22Rv1 (cell line): ENCODE results near the gene CPNE4.

Experiments used
- ZFX ChIP-seq: fragments of 450-650 bp; IDR thresholded peaks from 2 replicates; pipeline ENCODE4 v1.6.1; 2017; ENCODE audit warnings: antibody characterized with exemption, borderline replicate concordance
- TF ChIP-seq, protein P1 (sequence below): fragments of 450-650 bp; IDR thresholded peaks from 2 replicates; pipeline ENCODE4 v1.5.1; 2017; ENCODE audit warnings: mild to moderate bottlenecking

DNA sequence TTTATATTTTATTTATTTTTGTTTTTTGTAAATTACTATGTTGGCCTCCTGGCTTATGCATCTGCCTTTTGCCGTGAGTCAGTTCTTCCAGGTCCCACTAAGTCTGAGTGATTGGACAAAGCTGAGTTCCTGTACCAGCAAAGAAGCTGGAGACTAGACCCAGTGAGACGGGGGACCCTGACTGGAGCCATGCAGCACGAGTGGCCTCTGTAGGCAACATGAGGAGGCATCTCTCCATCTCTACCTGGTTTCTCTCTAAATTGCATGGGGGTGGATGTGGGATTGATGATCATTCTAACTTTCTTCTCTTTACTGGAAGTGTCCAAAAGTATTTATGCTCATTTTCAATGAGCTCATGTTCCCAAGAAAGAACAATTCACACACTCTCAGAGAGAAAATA lies 376.7 kb downstream of the CPNE4 start:
- TF ChIP-seq, protein P1, sequence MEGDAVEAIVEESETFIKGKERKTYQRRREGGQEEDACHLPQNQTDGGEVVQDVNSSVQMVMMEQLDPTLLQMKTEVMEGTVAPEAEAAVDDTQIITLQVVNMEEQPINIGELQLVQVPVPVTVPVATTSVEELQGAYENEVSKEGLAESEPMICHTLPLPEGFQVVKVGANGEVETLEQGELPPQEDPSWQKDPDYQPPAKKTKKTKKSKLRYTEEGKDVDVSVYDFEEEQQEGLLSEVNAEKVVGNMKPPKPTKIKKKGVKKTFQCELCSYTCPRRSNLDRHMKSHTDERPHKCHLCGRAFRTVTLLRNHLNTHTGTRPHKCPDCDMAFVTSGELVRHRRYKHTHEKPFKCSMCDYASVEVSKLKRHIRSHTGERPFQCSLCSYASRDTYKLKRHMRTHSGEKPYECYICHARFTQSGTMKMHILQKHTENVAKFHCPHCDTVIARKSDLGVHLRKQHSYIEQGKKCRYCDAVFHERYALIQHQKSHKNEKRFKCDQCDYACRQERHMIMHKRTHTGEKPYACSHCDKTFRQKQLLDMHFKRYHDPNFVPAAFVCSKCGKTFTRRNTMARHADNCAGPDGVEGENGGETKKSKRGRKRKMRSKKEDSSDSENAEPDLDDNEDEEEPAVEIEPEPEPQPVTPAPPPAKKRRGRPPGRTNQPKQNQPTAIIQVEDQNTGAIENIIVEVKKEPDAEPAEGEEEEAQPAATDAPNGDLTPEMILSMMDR, result no peak
- no peak for TF ChIP-seq ZFX
